GM19035 (cell line): Measurements from ENCODE around the gene LOXHD1.

Experiments
- ATAC-seq: cut with Tn5 transposase; IDR thresholded peaks from one replicate; pipeline ENCODE4 v1.9.1; 2021; ENCODE audit not compliant: unreplicated experiment

LOXHD1 gene

DNA sequence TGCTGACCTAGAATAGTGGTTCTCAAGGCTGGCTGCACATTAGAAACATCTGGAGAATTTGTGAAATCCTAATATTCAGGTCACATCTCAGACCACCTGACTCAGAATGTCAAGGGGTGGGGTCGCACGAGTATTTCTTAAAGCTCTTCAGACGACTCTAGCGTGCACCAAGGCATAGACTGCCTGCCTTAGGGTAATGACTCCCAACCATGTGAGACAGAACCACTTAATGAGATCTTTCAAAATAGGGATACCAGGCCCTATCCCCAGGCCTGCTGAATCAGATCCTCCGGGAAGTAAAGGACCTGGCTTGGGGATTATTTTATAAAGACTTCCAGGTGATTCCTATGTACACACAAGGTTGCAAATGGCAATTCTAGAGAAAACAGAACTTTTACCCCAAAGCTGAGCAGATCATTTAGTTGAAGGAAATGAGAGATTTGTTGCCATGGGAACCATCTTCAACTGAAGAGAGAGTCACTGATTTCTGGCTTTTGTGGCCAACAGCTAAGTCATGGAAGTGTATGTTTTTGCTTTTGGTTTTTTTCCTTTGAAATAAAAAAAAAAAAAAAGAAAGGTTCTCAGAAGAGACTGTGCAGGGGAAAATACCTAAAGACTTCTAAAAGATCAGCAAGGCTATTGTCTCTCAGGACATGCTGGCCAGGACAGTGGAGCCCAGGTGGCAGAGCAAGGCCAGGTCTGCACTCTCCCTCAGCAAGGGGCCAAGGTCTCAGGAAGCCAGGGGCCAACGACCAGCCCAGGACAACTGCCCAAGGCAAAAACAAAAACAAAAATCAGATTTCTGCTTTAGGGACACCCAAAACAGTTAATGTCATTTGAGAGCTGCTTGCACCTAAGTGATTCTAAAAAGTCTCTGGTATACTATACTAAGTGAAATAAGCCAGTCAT lies 15.3 kb upstream of the LOXHD1 start:
- no peak for ATAC-seq

DNA sequence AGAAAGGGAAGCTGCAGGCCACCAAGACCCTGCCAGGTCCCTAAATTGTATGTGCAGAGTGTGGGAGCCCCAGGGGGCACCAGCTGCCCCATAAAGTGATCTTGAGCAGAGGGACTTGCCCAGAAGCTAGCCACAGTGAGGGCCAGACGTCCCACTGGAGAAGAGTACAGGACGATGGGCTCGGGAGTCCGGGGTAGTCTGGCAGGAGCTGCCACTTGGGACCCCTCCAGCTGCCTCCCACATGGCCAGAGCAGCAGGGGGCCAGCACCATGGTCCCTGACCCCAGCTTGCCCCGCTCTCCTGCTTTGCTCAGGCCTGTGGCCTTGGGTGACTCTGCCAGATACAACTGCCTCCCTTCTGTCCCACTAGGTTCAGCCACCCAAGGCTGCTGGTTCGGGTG lies 11.7 kb upstream of the LOXHD1 start:
- ATAC-seq = no peak

DNA sequence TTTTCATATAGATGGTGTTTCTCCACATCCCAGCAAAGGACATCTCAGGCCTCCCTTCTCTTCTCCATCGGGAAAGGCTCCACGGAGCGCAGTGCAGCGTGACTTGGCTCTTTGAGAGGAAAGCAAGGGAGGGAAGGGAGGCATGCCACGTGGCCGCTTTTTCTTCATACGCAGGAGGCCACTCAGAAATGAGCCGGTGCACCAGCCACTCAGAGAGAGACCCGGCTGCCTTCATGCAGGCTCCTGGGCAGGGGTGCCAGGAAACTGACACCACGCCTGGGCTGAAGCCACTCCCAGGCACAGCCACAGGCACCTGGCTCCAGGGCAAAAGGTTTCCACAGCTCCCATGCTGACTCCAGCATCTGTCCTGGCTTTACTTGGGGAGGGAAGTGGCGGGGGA lies 11.1 kb upstream of the LOXHD1 start:
- no peak for ATAC-seq

DNA sequence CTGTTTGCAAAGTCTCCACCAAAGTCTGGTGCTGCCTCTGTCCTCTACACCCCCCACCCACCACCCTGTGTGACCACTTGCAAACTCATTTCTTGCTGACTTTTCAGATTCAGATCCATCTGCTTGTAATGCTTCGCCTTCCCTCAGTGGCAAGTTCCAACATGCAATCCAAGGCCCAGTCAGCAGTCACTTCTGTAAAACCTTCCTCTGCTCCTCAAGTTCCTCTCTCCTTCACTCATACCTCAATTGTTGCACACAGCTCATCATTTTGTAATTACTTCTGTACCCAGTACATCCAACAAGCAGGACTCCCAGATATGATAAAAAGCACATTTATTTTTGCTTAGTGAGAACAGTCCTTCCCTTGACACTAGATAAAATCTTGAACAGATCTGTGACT lies 6.5 kb upstream of the LOXHD1 start:
- no peak for ATAC-seq

DNA sequence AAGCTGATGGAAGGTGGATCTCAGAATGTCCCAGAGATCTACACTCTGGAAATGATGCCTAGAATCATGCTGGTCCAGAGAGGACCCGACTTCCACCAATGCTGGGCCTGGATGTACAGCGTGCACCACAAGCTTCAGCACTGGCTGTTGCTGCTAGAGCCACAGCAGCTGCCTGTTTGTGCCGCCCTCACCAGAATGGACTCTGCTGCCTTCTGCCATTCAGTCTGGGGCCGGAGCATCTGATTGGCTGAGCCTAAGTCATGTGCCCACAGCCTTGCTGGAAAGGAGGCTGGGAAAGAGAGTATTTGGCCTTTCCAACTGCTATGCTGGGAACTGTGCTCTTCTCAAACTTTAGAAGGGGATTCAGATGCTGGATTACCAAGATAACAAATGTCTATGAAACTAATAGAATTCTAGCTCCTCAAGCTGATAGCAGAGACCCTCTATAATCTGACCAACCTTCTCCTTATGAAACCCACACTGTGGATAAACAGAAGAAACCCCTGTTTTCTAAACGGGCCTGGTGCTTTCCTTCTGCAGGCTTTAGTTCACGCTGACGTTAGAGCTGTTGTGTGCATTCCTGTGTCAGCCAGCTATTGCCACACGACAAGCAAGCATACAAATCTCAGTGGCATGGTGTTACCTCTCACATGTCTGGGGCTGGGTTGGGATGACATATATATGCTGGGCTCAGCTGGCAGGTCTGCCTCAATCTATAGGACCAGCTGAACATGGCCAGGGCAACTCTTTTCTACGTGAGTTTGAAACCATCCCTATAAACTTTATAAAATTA lies 4.1 kb upstream of the LOXHD1 start:
- no peak for ATAC-seq

DNA sequence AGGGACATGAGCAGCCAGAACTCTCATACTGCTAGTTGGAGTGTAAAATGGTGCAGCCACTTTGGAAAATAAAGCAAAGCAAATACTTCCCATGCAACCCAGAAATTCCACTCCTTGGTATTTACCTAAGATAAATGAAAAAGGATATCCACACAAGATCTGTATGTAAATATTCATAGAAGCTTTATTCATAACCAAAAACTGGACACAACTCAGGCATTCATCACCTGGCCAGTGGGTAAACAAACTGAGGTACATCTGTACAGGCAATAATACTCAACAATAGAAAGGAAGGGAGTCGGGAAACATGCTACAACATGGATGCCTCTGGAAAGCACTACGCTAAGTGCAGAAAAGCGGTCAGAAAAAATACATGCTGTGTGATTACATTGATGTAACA lies 2.5 kb upstream of the LOXHD1 start:
- no peak for ATAC-seq

DNA sequence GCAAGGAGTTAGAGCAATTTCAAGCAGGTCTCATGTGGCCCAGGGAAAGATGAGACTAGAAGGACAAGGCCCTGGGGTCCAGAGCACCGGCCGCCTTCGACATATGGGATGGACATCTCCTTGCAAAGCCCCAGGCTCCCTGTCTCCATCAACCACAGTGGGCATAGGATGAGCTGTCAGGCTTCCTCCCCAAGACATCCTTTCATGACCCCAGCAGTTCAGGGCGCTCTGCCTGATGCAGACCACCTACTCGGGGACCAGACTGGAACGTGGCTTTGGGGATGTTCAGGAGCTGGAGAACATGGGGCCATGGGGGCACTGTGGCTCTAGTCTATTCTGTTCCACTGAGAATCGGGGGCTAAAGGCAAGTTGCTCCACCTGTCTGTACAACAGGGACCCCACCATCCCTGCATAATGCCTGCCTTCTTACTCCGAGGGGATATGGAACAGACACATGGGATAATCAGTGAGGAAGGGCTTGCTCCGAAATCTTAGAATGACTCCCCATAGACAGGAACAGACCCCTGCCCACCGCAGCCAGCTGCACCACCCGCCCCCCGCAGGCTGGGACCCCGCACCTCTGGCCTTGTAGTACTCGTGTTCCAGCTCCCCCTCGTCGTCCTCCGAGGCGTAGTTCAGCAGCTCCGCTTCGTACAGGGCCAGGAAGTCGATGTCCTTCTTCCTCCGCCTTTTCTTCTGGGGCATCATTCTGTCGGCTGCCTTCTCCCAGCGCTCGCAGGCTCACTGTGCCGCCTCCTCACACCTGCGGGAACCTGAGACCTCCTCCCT lies 500 bp downstream of the LOXHD1 start:
- no peak for ATAC-seq

DNA sequence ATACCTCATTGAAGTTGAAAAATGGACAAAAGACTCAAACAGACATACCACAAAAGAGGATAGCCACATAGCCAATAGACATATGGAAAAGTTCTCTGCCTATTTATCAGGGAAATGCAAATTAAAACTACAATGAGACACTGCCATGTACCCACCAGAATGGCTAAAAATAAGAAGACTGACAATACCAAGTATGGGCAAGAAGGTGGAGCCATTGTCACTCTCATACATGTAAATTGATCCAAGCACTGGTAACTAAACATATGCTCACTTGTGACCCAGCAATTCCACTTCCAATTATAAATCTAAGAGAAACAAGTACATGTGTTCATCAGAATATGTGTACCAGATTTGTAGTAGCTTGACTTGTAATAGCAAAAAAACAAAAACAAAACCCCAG lies 4.6 kb downstream of the LOXHD1 start:
- ATAC-seq = no peak

DNA sequence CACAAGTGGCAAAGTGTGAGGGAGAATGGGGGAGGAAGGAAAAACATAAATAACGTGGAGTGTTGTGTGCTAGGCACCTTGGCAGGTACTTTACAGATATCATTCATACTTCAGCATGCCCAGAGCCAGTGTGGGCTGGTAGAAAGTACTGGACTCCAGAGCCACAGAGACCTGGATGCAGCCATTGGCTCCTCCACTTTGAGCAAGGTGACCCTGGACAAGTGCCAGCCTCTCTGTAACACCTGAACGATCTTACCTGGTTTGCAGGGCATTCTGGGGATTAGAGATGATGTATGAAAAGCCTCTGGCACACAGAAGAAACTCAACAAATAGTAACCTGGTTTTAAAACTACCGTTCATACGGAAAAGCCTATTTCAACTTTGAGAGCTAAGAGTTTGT lies 6.3 kb downstream of the LOXHD1 start:
- no peak for ATAC-seq

DNA sequence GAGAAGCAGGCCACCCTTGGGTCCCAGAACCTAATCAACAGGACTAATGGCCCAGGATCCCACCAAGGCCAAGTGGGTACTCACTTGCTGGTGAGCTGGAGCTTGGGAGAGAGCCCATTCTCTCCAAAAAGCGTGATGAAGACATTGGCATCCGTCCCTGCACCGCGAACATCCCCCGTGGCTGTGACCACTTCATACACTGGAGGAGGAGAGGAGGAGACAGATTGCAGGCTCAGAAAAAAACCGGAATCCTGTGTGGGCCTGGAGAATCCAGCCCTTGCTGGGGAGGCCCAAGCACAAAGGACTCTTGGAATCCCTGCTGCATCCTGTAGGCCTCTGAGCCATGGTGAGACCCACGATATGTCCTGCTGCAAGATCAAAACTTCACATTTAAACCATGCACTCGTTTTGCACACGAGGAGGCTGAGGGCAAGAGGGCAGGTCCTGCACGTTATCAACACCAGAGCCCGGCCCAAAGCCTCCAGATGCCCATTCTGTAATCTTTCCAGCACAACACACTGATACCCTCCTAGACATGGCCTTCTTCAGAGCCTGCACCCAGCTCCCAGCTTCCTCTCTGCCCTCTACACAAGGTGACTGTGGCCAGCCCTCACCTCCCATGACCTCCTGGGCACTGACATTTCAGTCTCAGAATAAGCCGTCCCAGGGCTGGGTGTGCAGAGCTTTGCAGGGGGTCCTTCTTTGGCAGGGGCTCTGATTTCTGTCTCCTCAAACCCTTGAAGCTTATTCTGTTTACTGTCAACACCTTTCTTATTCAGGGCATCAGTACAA lies 7.8 kb downstream of the LOXHD1 start:
- no peak for ATAC-seq

DNA sequence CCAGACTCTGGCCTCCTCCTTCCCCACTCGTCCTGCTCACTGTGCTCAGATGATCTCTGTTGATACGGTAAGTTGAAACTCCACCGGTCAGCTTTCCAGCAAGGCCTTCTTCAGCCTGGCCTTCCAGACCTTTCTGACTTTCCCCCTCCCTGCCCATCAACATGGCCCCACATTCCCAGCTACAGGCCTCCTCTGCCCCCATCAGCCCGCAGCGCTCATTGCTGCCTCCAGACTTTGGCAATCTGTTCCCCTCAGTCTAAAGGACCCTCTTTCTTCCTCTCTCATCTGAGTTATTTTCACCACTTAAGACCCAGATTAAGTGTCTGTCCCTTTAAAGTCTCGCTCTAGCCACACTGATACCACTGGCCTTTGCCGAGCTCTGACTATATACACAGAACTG lies 10.6 kb downstream of the LOXHD1 start:
- ATAC-seq = no peak

DNA sequence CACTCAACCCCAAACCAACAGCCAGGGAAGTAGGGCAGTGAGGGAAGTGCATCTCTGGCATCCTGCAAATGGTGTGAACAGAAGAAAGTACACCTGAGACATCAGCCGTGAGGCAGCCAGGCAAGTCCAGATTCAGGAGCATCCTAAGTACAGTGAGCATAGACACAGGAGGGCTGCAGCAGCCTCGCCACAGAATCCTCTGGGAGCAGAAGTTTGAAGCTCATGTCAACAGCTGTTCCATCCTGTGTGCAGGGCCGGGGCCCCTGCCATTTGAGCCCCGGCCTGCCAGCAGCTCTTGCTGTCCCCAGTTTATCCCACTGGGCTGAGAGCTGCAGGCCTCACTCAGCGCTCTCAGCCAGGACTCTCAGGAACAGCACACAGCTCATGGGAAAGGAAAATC lies 14.5 kb downstream of the LOXHD1 start:
- ATAC-seq = no peak

DNA sequence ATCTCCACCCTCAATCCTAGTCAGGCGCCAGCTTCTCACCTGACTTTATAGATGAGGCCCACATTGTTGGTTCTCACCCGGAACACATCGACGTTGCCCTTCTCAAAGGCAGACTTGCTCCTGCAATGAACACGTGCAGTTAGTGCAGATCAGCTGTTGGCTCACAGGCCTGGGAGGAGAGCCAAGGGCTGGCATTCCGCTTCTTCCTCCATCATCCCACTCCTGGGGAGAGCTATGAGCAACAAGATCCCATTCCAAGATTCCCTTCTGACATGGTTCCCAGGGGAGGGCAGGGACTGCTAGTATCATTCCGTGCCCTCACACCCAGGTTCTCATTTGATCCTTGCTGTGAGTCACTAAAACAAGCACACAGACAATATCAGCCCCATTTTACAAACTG lies 15.1 kb downstream of the LOXHD1 start:
- ATAC-seq = no peak

DNA sequence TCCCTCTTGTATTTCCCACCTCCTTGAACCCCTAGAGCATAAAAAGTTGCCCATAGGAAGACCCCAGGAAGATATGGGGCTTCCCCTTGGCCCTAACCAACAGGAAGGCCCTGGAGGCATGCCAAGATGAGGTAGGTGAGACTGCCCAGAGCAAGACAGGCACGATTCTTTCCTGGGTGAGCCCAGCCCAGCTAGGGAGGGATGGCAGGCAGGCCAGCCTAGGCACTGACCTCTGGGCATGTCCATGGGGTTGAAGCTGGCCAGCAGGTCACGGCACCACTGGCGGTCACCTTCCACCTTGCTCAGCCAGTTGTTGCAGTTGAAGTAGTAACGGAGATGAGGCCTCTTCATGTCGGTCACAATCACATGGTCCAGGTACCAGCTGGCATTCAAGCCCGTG lies 17.6 kb downstream of the LOXHD1 start:
- no peak for ATAC-seq

DNA sequence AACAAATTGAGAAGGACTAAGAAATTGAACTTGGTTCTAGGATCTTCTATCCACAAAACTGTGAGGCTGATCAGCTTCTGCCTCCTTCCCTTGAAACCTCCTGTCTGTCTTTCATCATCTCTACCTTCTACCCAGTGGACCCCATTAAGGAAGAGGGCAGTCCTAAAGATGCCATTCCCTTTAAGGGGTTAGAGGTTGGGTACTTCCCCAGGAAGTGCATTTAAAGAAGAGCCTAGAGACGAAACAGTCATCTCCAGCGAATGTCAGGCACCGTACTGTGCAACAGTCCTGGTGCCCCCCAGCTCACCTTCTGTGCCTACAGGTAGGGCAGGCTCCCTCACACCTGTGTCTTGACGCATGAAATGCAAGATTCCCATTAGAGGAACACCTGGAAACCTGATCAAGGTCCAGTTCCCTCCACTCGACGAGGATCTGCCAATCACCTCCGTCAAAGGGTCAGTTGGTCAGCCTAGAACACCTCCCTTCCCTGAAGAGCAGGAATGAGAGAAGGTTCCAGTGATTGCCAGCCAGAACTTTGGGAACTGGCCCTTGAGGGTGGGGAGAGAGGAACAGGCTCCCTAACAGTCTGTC lies 20.9 kb downstream of the LOXHD1 start:
- ATAC-seq = no peak

DNA sequence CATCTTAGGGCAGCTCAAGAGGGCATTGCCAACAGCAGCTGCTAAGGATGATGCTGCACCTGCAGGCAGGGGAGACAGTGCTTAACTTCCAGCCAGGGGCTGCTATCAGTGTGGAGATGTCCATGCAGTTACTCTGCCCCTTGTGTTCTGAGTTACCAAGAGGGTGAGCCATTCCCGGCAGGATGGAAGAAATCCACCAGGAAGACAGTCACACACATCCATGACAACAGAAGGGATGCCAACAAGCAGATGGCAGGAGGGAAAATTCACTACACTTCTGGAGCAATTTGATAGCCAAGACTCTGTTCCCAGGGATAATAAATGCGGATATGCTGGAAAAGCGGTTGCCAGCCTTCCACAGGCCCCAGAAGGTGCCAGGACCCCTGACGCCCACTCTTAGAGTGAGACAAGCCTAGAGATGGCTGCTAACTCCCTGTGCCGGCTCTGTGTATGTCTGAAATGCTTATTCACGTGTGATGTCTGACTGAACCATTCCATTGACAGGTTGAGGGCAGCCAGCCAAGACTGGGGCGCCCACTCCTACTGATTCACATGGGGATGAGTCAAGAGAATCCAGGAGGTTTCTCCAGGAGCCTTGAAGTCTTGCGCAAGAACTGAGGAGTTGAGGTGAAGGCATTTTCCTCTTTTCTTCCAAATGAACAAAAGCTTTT lies 24.5 kb downstream of the LOXHD1 start:
- ATAC-seq = no peak

DNA sequence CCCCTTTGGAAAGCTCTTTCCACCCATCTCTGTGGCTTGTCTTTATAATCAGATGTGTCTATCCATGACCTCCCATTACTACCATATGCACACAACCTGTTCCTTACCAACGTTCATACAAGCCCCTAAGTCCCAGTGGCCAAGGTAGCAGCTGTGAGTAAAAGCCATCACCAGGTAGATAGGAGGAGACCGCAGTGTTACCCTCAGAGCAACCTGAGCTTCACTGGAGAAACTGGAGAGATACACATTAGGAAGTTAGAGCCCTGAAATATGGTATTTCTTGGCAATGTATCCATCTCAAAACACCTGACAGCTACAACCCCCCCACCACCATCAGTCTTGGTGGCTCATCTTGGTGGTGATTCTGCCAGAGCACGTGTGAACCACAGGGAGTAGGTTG lies 26.0 kb downstream of the LOXHD1 start:
- ATAC-seq = no peak

DNA sequence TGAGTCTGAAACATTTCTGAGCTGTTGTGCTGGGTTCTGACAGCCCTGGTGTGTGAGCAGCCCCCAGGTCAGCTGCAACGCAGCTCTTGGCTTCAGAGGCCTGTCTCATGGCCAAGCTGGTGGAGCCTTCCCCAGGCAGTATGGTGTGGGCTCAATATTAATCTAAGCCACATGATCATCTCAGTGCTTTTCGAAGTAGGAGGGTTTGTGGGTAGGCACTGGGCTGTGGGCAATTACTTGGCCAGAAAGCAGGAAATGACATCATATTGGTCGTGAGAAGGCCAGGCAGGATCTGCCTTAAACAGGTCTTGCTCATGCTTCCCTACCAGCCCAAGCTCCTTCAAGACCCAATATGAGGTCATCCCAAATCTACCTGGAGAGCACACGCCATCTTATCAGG lies 26.9 kb downstream of the LOXHD1 start:
- no peak for ATAC-seq

DNA sequence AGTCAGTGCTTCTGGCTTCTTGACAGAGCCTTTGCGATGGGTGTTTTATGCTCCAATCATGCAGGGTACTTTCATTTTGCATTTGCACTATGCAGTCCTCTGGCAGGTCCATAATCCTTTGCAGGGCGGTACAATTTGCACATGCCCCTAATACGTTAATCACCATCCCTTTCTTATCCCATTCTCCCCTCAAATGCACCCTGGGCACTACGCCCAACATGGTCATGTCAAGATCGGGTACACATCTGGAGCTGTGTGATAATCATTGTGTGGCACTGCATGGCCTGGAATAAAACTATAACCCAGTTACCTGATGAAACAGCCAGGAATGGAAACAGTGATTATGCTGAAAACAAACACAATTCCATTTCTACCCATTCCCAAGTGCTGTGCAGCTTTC lies 27.7 kb downstream of the LOXHD1 start:
- ATAC-seq = no peak

DNA sequence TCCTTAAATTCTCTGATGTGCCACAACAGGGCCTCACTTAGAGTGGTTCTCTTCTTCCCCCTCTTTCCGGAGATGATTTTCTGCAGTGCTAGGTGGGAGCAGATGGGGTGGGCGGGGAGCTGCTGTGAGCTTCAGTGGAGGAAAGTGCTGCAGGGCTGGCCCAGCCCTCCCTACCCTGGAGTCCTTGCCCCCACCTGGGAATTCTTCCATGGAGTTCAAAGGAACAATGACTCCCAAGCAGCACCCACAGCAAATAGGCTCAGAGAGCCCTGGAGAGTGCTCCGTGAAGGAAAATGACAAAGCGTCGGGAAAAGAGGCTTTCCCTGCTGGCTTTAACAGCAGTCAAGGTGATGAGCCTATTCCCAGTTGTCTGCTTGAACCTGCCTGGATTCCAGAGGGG lies 28.8 kb downstream of the LOXHD1 start:
- ATAC-seq = no peak
